ENCODE measurements around the gene DPH5.
"Not testable (repeated sequence)": the region's sequence is repeated elsewhere in the genome, so short reads cannot be mapped to it uniquely, and the experiment has no call there.

DPH5 gene, protein sequence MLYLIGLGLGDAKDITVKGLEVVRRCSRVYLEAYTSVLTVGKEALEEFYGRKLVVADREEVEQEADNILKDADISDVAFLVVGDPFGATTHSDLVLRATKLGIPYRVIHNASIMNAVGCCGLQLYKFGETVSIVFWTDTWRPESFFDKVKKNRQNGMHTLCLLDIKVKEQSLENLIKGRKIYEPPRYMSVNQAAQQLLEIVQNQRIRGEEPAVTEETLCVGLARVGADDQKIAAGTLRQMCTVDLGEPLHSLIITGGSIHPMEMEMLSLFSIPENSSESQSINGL

DNA sequence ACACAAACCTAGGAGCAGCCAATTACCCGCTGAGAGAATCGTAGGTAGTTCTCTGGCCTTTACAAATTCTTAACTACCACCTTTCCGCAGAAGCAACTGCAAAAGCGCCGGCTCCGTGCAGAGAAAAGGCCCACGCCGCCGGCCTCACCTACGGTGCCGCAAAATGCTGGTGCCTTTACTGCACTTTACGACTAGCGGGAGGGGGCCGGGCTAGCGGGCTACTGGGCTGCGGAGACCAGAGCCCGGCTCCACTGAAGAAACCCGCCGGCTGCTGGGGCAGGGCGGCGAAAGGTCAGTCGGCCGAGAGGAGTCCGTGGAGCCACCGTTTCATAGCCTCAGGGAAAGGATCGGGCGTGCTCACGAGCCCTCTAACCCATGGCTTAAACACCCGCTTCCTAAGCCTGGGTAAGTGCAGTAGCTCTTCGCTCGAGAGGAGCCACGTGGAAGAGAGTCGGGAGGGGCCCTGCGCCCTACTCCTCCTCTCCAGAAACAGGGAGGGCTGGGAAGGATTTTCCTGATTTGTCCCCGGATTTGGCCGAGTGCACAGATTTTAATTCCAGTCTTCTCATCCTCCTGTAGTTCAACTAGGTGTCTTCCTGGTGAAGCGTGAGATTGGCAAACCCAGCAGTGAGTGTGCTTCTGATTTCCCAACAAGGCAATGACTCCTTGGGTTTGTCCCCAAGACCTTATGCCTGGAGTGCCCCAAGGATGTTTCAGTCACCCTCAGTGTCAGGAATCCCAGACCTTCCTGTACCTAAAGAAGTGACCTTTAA, at the start of gene DPH5:
TSS of gene DPH5 (minus strand) at position 128 of the 773 bp plus-strand sequence. CDS start 341 bp downstream, outside the sequence.
- H3K4me3 ChIP-seq (ENCODE audit: low read depth, low read length), result peak within 1 kb of the TSS; percentile 81

DNA sequence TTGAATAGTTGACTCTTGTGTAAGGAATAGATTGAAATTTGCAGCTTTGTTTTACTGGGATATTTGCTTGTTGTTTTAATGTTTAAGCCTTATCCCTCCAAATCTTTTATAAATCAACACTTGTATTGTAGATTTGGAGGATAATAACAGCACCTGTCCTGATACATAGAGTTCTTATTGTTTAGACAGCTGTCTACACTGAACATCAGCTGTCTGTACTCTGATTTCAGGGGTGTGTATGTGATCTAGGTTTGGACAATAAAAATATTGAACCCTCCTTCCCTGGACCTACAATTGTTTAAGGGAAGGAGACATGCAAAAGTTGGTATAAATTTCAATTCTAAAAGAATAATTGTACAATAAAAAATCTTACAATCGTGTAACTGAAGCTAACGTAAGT, 48.3 kb upstream of the DPH5 start:
- H3K4me3 ChIP-seq (ENCODE audit: low read depth, low read length), result no peak overlapping the region
- TF ChIP-seq, protein P1, sequence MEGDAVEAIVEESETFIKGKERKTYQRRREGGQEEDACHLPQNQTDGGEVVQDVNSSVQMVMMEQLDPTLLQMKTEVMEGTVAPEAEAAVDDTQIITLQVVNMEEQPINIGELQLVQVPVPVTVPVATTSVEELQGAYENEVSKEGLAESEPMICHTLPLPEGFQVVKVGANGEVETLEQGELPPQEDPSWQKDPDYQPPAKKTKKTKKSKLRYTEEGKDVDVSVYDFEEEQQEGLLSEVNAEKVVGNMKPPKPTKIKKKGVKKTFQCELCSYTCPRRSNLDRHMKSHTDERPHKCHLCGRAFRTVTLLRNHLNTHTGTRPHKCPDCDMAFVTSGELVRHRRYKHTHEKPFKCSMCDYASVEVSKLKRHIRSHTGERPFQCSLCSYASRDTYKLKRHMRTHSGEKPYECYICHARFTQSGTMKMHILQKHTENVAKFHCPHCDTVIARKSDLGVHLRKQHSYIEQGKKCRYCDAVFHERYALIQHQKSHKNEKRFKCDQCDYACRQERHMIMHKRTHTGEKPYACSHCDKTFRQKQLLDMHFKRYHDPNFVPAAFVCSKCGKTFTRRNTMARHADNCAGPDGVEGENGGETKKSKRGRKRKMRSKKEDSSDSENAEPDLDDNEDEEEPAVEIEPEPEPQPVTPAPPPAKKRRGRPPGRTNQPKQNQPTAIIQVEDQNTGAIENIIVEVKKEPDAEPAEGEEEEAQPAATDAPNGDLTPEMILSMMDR (IDR thresholded peaks at IDR 0.05; ENCODE audit: low read depth, low read length), result no peak

More for the DNA sequence above, at the start of gene DPH5:
- TF ChIP-seq, protein P1 (IDR thresholded peaks at IDR 0.05; ENCODE audit: low read depth, low read length), result no peak

DNA sequence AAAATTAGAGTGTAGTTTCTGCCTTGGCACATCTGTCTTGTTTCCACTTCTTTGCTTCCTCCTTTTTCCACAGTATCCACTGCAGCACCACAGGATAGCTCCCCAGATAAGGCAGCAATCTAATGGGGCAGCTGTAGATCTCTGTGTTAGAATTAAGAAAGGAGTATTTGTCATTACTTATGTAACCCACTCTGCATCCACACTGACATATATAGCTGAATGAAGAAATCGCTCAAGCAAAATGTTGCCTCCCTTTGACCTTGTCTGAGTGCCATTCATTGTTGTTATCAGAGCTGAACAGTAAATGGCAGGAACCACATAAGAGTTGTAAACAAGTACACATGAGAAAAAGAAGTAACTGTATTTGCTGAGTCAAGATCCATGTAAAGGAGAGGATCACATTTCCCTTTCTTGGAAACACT, 45.9 kb upstream of the DPH5 start:
- H3K4me3 ChIP-seq (ENCODE audit: low read depth, low read length), result no peak overlapping the region
- TF ChIP-seq, protein P1 (IDR thresholded peaks at IDR 0.05; ENCODE audit: low read depth, low read length), result no peak

DNA sequence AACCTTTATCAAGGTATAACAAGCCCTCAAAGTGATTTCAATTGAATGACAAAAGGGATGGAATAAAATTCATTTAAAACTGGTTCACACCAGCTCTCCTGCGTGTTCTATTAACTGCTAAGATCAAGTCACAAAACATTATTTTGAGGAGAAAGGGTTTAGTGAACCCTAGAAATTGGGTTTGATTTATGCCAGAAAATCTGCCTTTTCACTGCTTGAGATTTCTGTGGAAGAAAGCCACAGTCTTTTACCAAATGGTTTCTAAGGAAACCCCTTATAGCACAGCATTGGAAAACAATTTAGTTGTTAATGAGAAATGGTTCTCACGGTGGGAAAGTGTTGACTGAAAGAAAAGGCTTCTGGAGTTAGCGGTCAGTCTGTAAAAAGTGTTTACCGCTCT, 43.6 kb upstream of the DPH5 start:
- TF ChIP-seq, protein P1 (IDR thresholded peaks at IDR 0.05; ENCODE audit: low read depth, low read length), result no peak
- H3K4me3 ChIP-seq (ENCODE audit: low read depth, low read length), result no peak overlapping the region

DNA sequence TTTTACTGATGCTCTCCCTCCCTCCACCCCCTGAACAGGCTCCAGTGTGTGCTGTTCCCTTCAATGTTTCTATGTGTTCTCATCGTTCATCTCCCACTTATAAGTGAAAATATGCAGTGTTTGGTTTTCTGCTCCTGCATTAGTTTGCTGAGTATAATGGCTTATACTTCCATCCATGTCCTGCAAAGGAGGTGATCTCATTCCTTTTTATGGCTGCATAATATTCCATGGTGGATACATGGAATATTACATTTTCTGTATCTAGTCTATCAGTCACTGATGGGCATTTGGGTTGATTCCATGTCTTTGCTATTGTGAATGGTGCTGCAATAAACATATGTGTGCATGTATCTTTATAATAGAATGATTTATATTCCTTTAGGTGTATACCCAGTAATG, 41.4 kb upstream of the DPH5 start:
- H3K4me3 ChIP-seq (ENCODE audit: low read depth, low read length), result not testable (repeated sequence)

DNA sequence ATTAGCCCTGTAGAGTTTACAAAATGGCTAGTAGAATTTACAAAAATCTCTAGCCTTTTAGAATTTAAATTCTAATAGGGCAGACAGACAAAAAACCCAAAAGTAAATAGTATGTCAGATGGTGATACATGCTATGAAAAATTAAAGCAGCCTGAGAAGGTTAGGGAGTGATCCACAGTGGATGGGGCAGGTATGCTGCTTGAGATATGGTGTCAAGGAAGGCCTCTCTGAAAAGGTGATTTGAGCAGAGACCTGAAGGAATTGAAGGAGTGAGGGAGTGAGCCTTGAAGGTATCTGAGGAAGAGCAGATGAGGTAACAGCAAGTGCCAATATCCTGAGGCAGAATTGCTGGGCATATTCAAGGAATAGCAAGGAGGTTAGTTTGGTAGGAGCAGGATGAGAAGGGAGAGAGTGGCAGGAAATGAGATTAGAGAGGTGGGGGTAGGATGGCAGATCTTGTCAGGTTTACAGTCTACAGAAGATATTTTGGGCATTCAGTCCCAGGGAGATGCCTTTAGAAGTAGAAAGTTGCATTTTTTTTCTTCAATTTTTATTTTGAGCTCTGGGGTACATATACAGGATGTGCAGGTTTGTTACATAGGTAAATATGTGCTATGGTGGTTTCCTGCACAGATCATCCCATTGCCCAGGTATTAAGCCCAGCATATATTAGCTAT, 40.8 kb upstream of the DPH5 start:
- TF ChIP-seq, protein P1 (IDR thresholded peaks at IDR 0.05; ENCODE audit: low read depth, low read length), result no peak
- H3K4me3 ChIP-seq (ENCODE audit: low read depth, low read length), result no peak overlapping the region

DNA sequence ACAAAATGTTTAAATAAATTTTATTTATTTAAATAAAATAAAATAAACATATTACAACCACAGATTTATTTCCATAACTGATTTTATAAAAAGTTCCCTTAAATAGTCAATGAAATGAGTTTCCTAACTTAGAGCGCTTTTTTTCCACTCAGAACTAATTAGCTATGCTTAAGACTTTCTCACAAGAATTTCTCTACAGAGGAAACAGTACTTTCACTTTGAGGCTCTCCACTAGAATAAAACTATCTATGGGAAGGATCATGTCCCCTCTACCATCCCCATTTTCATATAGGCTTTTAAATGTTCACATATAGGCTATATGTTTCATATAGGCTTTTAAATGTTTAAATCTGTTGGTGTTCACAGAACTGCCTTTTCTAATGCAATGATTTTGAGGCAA, 40.0 kb upstream of the DPH5 start:
- TF ChIP-seq, protein P1 (IDR thresholded peaks at IDR 0.05; ENCODE audit: low read depth, low read length), result no peak
- H3K4me3 ChIP-seq (ENCODE audit: low read depth, low read length), result no peak overlapping the region

Measured in WI38 (cell line).